SK-N-SH treated with all-trans-retinoic acid at 6 μM for 48 hours (cell line): ENCODE results near the gene GOSR2.

Experiments used
- ATAC-seq: fragments of 200-7000 bp; cut with Tn5 transposase; 3 replicates; pipeline ENCODE4 v1.9.1; 2020; ENCODE audit warnings: mild to moderate bottlenecking, moderate library complexity
- BACH2 ChIP-seq: fragments of 250-450 bp; sonication (Bioruptor Pico); IDR thresholded peaks from 2 replicates; pipeline ENCODE4 v1.9.0; 2021; ENCODE audit warnings: mild to moderate bottlenecking, borderline replicate concordance
- CSDC2 ChIP-seq: fragments of 250-450 bp; sonication (Bioruptor Pico); IDR thresholded peaks from 2 replicates; pipeline ENCODE4 v1.5.0; 2020; ENCODE audit warnings: mild to moderate bottlenecking, moderate library complexity
- CSRNP3 ChIP-seq: fragments of 250-450 bp; sonication (Bioruptor Pico); IDR thresholded peaks from 2 replicates; pipeline ENCODE4 v1.5.1; 2021; ENCODE audit warnings: mild to moderate bottlenecking, moderate library complexity
- ESRRG ChIP-seq: fragments of 250-450 bp; sonication (Bioruptor Pico); IDR thresholded peaks from 2 replicates; pipeline ENCODE4 v1.6.1; 2021; ENCODE audit warnings: mild to moderate bottlenecking
- GLIS3 ChIP-seq: fragments of 250-450 bp; sonication (Bioruptor Pico); IDR thresholded peaks from 2 replicates; pipeline ENCODE4 v1.5.0; 2020; ENCODE audit warnings: mild to moderate bottlenecking, moderate library complexity
- ISL1 ChIP-seq: fragments of 250-450 bp; sonication (Bioruptor Pico); IDR thresholded peaks from 2 replicates; pipeline ENCODE4 v2.1.2; 2022; ENCODE audit warnings: mild to moderate bottlenecking, moderate library complexity
- OSR1 ChIP-seq: fragments of 250-450 bp; sonication (Bioruptor Pico); IDR thresholded peaks from 2 replicates; pipeline ENCODE4 v1.8.0; 2022; ENCODE audit warnings: moderate library complexity, mild to moderate bottlenecking, inconsistent platforms
- PPARA ChIP-seq: fragments of 250-450 bp; sonication (Bioruptor Pico); IDR thresholded peaks from 2 replicates; pipeline ENCODE4 v1.5.0; 2020; ENCODE audit warnings: mild to moderate bottlenecking, borderline replicate concordance
- RARB ChIP-seq: fragments of 250-450 bp; sonication (Bioruptor Pico); IDR thresholded peaks from 2 replicates; pipeline ENCODE4 v1.8.0; 2021; ENCODE audit warnings: mild to moderate bottlenecking, moderate library complexity
- SNAI2 ChIP-seq: fragments of 250-450 bp; sonication (Bioruptor Pico); IDR thresholded peaks from 2 replicates; pipeline ENCODE4 v1.5.0; 2020; ENCODE audit warnings: mild to moderate bottlenecking, moderate library complexity
- TCF4 ChIP-seq: fragments of 250-450 bp; sonication (Bioruptor Pico); IDR thresholded peaks from 2 replicates; pipeline ENCODE4 v1.8.0; 2021; ENCODE audit warnings: mild to moderate bottlenecking, moderate library complexity, borderline replicate concordance
- TOX ChIP-seq: fragments of 250-450 bp; sonication (Bioruptor Pico); IDR thresholded peaks from 2 replicates; pipeline ENCODE4 v1.8.0; 2021; ENCODE audit warnings: mild to moderate bottlenecking, moderate library complexity, borderline replicate concordance
- ZC3H10 ChIP-seq: fragments of 250-450 bp; sonication (Bioruptor Pico); IDR thresholded peaks from 2 replicates; pipeline ENCODE4 v1.5.1; 2021; ENCODE audit warnings: mild to moderate bottlenecking, moderate library complexity
- ZFP3 ChIP-seq: fragments of 250-450 bp; sonication (Bioruptor Pico); IDR thresholded peaks from 2 replicates; pipeline ENCODE4 v1.5.0; 2020; ENCODE audit warnings: mild to moderate bottlenecking, moderate library complexity
- ZFP30 ChIP-seq: fragments of 450-650 bp; formaldehyde crosslinking; IDR thresholded peaks from 2 replicates; pipeline ENCODE4 v1.5.0; 2022; ENCODE audit warnings: mild to moderate bottlenecking, moderate library complexity
- ZNF565 ChIP-seq: fragments of 450-650 bp; formaldehyde crosslinking; conservative IDR thresholded peaks from 2 replicates; pipeline ENCODE4 v1.5.0; 2020; ENCODE audit warnings: low read depth, mild to moderate bottlenecking, moderate library complexity
- ZNF70 ChIP-seq: fragments of 450-650 bp; formaldehyde crosslinking; IDR thresholded peaks from 2 replicates; pipeline ENCODE4 v1.5.0; 2020; ENCODE audit warnings: mild to moderate bottlenecking, moderate library complexity
- ZNF8 ChIP-seq: fragments of 450-650 bp; formaldehyde crosslinking; IDR thresholded peaks from 2 replicates; pipeline ENCODE4 v1.5.0; 2020; ENCODE audit warnings: mild to moderate bottlenecking, moderate library complexity
- TF ChIP-seq, protein P1 (sequence below): fragments of 250-450 bp; sonication (Bioruptor Pico); IDR thresholded peaks from 2 replicates; pipeline ENCODE4 v1.8.0; 2020; ENCODE audit warnings: mild to moderate bottlenecking, moderate library complexity, borderline replicate concordance
- TF ChIP-seq, protein P2 (sequence below): fragments of 250-450 bp; sonication (Bioruptor Pico); IDR thresholded peaks from 2 replicates; pipeline ENCODE4 v1.5.1; 2020; ENCODE audit warnings: low read depth, mild to moderate bottlenecking, moderate library complexity

Gene GOSR2

GRCh38 chr17:46892192-46892703, 30.7 kb upstream of the GOSR2 start:
- TF ChIP-seq PPARA (no peak), ZFP3 (CRISPR knock-in tag) (no peak), RARB (no peak), ESRRG (CRISPR knock-in tag) (no peak), BACH2 (no peak)
- TF ChIP-seq, protein P1, sequence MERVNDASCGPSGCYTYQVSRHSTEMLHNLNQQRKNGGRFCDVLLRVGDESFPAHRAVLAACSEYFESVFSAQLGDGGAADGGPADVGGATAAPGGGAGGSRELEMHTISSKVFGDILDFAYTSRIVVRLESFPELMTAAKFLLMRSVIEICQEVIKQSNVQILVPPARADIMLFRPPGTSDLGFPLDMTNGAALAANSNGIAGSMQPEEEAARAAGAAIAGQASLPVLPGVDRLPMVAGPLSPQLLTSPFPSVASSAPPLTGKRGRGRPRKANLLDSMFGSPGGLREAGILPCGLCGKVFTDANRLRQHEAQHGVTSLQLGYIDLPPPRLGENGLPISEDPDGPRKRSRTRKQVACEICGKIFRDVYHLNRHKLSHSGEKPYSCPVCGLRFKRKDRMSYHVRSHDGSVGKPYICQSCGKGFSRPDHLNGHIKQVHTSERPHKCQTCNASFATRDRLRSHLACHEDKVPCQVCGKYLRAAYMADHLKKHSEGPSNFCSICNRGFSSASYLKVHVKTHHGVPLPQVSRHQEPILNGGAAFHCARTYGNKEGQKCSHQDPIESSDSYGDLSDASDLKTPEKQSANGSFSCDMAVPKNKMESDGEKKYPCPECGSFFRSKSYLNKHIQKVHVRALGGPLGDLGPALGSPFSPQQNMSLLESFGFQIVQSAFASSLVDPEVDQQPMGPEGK (CRISPR knock-in tag) = no peak
- no peak for ATAC-seq

GRCh38 chr17:46894024-46894423, 28.9 kb upstream of the GOSR2 start:
- no peak for TF ChIP-seq ZNF70
- TF ChIP-seq TOX (CRISPR knock-in tag) = no peak
- no peak for TF ChIP-seq TCF4 (CRISPR knock-in tag)
- no peak for TF ChIP-seq RARB
- TF ChIP-seq PPARA = no peak
- TF ChIP-seq ZFP30 (CRISPR knock-in tag) = no peak
- ATAC-seq = no peak

- no peak for ATAC-seq
- no peak for TF ChIP-seq CSDC2 (CRISPR knock-in tag)
- no peak for TF ChIP-seq BACH2
These were observed 28.3 kb upstream of the GOSR2 start for GRCh38 chr17:46894476-46895151.

- ATAC-seq = no peak
- TF ChIP-seq ZFP3 (CRISPR knock-in tag) (no peak), ZFP30 (CRISPR knock-in tag) (no peak), SNAI2 (CRISPR knock-in tag) (no peak), ZNF565 (CRISPR knock-in tag) (no peak), CSRNP3 (no peak), TCF4 (CRISPR knock-in tag) (no peak)
- TF ChIP-seq, protein P2, sequence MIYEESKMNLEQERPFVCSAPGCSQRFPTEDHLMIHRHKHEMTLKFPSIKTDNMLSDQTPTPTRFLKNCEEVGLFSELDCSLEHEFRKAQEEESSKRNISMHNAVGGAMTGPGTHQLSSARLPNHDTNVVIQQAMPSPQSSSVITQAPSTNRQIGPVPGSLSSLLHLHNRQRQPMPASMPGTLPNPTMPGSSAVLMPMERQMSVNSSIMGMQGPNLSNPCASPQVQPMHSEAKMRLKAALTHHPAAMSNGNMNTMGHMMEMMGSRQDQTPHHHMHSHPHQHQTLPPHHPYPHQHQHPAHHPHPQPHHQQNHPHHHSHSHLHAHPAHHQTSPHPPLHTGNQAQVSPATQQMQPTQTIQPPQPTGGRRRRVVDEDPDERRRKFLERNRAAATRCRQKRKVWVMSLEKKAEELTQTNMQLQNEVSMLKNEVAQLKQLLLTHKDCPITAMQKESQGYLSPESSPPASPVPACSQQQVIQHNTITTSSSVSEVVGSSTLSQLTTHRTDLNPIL (CRISPR knock-in tag) = no peak
- TF ChIP-seq, all 23 proteins: peak for 0
These were observed 27.8 kb upstream of the GOSR2 start for GRCh38 chr17:46895171-46895570.

GRCh38 chr17:46896991-46897390, 26.0 kb upstream of the GOSR2 start:
- TF ChIP-seq ZNF8 (no peak), GLIS3 (CRISPR knock-in tag) (no peak), CSDC2 (CRISPR knock-in tag) (no peak), OSR1 (CRISPR knock-in tag) (no peak), SNAI2 (CRISPR knock-in tag) (no peak), ZNF70 (no peak), BACH2 (no peak), ZC3H10 (CRISPR knock-in tag) (no peak), PPARA (no peak), ISL1 (CRISPR knock-in tag) (no peak), CSRNP3 (no peak)
- TF ChIP-seq, protein P1 (CRISPR knock-in tag) = no peak
- TF ChIP-seq, protein P2 (CRISPR knock-in tag) = no peak

More at GRCh38 chr17:46896991-46897390, 26.0 kb upstream of the GOSR2 start:
- ATAC-seq = no peak
